ENCODE results near the gene YPEL4.

GRCh38 chr11:57616595-57616994 lies 33.1 kb downstream of the YPEL4 start:
- TF ChIP-seq CTCF (IDR thresholded peaks at IDR 0.05; ENCODE audit: low read depth, low read length, poor library complexity, severe bottlenecking) (no peak), EZH2phosphoT487 (IDR thresholded peaks at IDR 0.05; ENCODE audit: borderline replicate concordance, low read length) (no peak)
